Dedifferentiated amniotic fluid mesenchymal stem cell (primary cell): ENCODE results near the gene ZBTB7A.

ENCODE experiments used
- DNase-seq: peaks from one replicate; pipeline ENCODE4 v3.0.0-alpha.2; 2016; ENCODE audit errors: extremely low spot score

The ZBTB7A gene

DNA sequence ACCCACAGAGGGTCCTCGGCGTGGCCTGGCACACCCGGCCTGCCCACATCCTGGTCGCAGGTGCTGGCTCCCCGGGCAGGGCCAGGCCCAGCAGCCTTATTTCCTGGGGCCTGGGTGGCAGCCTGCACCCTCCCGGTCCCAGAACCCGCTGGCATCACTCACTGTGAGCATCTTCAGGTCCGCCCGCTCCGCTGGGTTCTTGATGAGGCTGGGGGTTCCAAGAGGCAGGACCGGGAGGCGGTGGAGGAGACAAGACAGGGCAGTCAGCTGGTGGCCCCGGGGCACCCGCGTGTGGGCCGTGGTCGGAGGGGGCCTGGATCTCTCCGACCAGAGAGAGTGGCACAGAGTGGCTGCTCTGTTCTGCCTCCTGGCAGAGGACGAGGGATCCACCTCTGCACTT is 27.6 kb upstream of the ZBTB7A start:
- DNase-seq, result no peak

DNA sequence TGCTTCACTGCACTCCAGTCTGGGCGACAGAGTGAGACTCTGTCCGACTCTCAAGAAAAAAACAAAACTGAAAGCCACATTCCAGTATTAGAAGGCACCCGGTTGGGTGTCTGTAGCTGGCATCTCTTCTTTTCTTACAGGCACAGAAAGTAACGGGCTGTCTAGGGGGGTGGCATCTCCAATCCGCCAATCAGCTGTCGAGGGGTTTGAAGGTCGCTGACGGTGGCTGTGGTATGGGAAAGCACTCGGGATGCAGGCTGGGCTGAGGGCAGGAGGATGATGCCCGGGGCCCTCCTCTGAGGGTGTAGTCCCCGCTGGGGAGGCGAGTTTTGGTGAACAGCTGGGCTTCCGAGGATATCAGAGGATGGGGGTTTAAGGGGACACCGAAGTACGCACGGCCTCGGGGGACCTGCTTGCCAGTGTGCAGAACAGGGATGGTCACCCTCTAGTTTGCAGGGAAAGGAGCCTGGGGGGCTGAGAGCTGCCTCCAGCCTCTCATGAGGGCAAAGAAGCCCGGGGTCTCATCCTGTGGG is 27.0 kb upstream of the ZBTB7A start:
- no peak for DNase-seq

DNA sequence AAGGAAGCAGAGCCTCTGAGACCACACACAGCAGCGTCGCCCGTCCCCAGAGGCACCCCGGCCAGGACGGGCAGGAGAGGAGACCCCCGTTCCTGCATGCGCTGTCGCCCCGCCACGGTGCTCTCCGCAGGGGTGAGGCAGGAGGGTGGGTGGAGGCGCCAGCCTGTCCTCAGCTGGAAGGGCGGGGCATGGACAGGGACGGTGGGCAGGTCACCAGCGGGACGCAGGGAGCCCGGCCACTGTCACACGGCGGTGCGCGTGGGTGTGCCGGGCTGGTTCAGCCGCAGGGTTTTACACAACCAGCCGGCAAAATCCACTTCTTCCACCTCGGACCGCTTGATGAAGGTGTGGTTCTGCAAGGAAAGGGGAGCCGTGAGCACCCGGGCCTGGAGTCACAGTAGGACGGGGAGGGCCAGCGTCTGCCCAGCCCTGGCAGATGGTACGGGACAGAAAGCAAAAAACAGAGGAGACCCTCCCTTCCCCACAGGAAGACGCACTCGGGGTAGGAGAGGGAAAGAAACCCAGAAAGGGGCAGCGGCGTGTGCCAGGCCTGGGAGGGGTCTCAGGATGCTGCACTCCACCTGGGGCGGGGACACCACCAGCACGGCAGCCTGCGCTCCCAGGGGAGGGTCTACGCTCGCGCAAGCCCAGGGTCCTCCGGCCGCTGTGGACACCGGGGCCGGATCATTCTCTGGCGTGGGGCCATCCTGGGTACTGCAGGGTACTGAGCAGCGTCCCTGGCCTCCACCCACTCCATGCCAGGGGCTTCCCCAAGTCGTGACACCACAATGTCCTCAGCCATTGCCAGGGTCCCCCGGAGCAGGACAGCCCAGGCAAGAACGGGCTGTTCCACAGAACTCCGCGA is 23.9 kb upstream of the ZBTB7A start:
- no peak for DNase-seq

DNA sequence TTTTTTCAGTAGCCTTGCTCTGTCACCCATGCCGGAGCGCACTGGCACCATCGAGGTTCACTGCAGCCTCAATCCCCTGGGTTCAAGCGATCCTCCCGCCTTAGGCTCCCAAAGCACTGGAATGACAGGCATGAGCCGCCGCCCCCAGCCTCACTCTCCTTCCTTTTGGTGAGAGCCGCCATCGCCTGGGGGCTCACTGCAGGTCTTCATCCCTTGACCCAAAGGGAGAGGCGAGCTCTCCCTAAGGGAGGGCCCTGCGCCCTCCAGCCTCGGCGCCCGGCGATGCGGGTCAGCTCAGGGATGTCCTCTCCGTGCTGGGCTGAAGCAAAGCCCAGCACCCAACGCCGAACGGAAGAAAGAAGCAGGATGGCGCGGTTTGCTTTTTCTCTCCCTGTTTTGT is 23.2 kb upstream of the ZBTB7A start:
- DNase-seq, result no peak

DNA sequence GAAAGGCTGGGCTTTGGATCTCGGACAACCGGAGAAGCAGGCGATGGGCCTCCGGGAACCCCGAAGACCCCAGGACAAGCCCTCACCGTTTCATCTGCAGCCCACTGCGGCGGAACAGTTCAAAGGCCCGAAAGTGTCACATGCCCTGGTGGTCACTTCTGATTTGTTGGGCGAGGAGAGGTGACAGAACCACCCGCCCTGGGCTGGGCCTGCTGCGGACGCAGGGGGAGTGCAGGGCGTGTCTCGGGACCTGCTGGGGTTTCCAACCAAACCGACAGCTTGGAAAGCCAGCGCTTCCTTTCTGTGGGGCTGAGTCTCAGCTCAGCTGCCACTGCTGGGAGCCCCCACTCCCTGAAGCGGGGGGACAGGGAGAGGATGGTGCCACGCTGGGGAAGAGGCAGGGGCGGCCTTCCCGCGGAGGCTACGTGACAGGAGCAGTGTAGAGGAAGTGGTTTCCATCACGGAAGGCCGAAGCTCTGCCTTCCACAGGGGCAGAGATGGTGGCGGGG is 22.8 kb upstream of the ZBTB7A start:
- DNase-seq, result no peak

DNA sequence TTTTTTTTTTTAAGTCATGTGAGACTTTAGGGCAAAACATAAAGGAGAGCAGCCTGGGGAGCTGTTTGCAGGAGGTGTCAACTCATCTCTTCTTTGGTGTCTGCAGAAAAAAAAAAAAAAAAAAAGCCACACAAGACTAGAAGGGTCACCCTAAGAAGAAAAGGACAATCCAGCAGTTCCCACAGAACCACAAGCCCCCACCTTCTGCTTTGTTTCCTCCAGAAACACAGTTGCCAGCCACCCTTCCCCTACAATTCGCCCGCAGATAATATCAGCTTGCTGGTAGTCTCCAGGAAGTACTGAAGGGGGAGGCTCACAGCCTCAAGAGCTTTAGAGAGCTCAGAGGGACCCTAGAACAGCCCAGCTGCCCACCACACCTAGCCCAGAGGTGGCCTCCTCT is 22.3 kb upstream of the ZBTB7A start:
- DNase-seq, result no peak

DNA sequence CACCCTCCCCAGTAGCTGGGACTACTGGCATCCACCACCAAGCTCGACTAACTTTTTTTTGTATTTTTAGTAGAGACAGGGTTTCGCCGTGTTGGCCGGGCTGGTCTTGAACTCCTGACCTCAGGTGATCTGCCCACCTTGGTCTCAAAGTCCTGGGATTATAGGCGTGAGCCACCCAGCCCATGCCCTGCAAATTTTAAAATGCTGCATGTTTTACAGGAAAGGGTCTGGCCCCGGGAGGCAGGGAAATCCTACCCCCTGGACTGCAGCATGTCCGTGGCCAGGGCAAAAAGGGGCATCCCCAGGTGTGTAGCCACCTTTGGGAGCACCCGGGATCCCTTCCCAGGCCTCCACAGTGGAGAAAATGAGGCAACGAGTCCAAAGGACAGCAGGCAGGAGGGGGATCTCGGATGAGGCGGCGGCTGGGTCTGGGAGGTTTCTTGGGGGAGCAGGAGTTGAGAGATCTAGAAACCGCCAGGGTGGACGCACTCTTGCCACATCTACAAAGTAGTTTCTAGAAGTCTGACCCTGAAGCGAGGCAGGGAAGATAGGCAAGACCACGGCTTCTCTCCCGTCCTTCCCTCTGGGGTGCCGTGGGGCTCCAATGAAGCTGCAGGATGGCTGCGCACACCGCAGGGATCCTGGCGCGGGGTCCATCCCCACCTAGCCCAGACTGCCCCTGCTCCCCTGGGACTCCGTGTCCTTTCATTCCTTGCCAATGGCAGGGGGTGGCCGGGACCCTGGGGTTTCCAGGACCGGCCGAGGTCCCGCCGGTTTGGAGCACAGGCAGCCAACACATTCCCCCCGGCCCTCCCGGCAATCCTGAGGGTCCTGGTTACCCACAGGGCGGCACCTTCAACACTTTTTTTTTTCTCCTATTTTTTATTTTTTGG is 21.3 kb upstream of the ZBTB7A start:
- no peak for DNase-seq

DNA sequence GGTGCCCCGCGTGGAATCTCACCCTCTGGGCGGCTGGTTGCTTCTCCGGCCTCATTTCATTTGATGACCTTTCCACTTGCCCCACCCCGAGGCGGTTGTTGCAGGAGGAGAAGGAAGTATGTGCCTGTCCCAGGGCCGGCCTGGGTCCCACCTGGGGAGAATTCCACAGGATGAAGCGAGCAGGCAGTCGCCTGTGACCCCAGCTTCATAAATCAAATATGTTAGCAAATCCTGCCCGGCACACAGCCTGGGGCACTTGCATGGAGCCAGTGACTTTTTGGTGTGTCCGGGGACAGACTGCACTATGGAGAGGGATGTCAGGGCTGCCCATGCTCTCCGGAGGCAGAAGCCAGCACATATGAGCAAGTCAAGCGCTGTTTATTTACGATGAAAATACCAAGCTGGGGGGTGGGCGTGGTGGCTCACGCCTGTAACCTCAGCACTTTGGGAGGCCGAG is 19.7 kb upstream of the ZBTB7A start:
- DNase-seq, result no peak

DNA sequence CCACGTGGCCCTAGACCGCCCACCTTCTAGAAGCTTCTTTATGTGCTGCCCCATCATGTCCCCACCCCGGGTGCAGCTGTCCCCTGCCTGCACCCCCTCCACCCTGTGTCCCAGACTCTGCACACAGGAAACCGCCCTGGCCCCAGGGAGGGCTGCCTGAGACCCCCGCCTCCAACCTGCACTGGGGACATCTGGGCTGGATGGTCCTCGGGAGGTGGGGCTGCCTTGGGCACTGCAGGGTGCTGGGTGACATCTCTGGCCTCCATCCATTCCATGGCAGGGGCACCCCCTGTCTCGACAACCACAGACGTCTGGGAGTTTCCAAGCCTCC is 17.8 kb upstream of the ZBTB7A start:
- no peak for DNase-seq

DNA sequence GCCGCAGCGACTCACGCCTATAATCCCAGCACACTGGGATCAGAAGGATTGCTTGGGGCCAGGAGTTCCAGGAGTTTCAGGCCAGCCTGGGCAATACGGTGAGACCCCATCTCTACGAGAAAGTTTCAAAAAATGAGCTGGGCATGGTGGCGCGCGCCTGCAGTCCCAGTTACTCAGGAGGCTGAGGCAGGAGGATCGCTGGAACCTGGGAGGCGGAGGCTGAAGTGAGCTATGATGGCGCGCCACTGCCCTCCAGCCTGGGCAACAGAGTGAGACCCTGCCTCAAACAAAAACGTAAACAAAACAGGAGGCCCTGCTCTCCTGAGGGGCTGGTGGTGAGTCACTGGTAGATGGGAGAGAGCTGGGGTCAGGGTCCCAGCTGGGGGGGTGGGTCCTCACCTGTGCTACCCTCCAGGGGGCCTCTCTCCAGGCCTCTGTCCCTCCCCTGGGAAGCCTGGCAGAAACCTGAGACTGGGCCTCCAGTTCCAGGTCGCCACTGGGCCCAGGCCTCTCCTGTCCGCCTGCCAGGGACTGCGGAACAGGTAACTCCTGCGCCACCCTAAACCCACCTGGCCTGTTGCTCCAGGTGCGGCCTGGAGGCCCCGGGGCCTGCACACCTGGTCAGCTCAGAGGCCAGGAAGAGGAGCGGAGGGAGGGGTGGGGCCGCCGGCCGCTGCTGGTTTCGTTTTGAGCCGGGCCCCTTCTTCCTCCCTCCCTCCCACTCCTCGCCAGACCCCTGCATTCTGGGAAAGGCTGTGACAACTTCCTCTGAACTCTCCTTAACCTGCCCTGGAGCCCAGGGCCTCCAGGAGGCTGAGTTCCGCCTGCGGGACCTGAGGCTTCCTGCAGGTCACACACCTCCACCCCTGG is 17.2 kb upstream of the ZBTB7A start:
- no peak for DNase-seq

DNA sequence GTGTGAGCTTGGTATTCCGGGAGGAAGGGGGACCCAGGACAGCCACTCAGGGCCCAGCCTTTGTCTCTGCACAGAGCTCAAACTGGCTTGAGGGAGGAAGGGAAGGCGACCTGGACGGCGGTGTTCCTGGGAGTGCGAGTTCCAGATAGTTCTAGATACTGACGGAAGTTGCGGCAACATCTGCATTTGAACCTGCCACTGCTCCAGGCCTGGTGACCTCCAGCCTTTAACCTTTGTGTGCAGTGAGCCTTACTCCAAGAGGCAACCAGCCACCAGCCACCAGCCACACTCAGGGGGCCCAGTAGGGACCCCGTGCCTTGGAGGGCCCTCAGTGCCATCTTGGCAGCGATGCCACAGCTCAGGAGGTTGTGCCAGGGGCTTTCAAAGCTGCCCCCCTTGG is 15.5 kb upstream of the ZBTB7A start:
- DNase-seq, result no peak

DNA sequence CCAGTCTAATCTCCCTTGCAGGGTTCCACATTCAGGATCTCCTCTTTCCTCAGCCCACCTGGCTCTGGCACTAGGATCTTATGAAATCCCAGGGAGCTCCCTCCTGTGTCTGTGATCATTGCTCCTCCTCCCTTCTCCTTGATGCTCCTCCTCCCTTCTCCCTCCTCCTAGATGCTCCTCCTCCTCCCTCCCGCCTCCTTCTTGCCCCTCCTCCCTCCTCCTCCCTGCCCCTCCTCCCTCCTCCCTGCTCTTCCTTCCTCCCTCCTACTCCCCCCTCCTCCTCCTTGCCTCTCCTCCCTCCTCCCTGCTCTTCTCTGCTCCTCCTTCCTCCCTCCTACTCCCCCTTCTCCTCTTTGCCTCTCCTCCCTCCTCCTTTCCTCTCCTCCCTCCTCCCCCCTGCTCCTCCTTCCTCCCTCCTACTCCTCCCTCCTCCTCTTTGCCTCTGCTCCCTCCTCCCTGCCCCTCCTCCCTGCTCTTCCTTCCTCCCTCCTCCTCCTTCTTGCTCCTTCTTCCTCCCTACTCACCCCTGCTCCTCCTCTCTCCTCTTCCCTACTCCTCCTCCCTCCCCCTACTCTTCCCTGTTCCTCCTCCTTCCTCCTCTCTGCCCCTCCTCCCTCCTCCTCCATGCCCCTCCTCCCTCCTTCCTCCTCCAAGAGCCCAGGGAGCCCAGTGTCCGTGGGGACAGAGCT is 14.9 kb upstream of the ZBTB7A start:
- DNase-seq, result no peak

DNA sequence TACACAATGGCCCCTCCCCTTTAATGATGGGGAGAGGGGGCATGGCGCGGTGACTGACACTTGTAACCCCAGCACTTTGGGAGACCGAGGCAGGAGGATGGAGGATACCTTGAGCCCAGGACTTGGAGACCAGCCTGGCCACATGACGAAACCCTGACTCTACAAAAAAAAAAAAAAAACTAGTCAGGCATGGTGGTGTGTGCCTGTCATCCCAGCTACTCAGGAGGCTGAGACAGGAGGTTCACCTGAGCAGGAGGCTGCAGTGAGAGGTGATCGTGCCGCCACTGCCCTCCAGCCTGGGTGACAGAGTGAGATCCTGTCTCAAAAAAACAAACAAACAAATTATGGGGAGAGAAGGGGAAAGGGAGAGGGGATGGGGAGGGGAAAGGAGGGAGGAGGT is 13.8 kb upstream of the ZBTB7A start:
- no peak for DNase-seq

DNA sequence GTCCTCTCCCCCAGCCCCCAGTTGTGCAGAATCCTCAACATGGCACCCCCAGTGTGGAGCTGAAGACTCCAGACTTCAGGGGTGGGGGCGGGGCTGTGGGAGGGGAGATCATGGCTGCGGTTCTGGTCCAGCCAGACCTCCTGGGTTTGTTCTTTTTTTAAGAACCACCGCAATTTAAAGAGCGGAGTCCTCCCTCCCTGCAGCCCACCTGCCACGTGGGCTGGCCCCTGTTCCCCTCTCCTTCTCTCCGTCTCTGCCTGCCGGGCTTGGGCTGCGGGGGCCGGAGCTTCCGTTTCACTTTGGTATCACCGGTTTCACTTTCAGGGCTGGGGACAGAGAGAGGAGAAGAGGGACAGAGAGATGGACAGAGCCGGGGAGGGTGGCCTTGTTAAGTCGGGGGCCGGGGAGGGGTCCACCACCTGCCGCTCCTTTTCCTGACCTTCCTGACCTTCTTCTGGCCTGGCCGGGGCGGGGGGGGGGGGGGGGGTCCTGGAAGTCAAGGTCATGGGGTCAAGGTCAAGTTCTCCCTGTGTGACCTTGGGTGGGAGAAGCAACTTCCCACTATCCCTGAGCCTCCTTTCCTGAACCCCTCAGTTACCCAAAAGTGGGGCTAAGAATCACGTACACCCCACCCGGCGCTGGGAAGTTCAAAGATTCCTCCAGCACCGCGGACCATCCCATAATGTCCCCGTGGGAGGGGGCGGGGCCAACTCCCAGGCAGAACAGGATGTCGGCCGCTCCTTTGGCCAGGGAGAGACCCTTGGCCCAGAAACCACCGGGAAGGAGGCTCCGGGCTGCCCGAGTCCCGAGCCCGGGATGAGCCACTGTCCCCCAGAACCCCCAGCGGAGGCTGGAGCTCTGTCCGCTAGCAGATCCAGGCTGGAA is 11.3 kb upstream of the ZBTB7A start:
- no peak for DNase-seq

DNA sequence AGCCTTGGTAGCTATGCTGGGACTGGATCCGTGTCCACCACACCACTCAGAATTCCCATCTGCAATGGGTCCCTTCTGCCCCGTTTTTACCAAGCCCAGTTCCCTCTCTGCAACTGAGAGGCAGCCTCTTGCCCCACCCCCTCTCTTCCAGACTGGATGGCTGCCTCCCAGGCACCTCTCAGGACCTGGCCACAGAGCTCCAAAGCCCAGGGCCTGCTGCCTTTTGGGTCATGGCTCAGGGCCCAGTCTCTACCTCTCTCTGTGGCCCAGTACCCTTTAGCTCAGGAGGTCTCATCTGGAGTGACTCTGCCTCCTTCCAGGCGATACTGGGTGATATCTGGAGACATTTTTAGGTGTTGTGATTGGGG is 10.3 kb upstream of the ZBTB7A start:
- DNase-seq, result no peak

DNA sequence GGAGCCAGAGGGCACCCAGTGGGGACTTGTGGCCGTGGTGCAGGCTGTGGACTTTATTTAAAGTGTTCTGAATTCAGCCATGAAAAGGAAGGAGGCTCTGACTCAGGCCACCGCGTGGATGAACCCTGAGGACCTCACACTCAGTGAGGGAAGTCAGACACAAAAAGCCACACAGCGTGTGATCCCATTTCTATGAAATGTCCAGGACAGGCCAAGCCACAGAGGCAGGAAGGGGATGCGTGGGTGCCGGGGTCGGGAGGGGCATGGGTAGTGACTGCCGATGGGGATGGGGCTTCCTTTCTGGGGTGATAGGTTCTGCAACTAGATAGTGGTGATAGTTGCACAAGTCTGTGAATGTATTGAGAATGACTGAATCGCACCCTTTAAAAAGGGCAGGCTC is 8.7 kb upstream of the ZBTB7A start:
- DNase-seq, result no peak

DNA sequence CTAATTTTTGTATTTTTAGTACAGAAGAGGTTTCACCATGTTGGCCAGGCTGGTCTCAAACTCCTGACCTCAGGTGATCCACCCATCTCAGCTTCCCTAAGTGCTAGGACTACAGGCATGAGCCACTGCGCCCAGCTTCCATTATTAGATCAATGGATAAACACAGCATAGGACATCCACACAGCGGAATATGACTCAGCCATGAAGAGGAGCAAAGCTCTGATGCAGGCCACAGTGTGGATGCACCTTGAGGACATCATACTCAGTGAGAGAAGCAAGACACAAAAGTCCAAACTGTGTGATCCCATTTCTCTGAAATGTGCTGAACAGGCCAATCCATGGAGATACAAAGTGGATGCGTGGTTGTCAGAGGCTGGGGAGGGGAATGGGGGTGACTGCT is 4.9 kb upstream of the ZBTB7A start:
- DNase-seq, result no peak

DNA sequence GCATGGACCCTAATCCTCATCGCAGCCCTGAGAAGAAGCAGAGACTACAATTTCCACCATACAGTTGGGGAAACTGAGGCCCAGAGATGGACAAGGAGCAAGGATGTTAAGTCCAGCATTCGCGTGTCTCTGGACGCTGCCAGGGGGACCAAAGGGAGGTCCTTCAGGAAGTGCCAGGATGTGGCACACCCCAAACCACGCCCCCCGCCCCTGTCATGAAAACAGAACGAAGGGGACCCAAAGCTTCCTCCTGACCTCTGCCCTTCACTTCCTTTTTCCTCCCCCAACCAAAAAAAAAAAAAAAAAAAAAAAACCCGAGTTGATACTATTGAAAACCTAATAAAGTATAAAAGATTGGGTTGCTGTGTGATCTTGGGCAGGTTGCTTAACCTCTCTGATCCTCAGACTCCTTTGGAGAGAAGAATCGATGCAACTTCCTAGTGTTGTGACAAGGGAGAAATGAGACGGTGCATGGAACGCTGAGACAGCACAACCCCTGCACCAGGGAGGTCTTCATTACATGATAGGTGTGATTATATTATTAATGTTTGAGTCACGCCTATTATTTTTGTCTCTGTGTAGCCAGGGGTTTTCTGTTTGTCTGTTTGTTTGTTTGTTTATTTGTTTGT is 2.7 kb upstream of the ZBTB7A start:
- no peak for DNase-seq
